Kidney epithelial cell (primary cell): ENCODE measurements around the gene KIFBP. TPM values are rescaled to one million over a fixed set of nuclear protein-coding genes. Genes with fewer than 3 reads are reported as not detected.

Experiments
- DNase-seq: peaks from one replicate; pipeline ENCODE4 v3.0.0-alpha.2; 2010; ENCODE audit warnings: low read depth
- H3K27me3 ChIP-seq: 2 replicates; pipeline ENCODE4 v1.6.0; 2011; ENCODE audit warnings: low read length; ENCODE audit not compliant: control insufficient read depth, insufficient read depth
- H3K36me3 ChIP-seq: 2 replicates; pipeline ENCODE4 v1.5.1; 2011; ENCODE audit warnings: low read length; ENCODE audit not compliant: control insufficient read depth, insufficient read depth
- H3K4me3 ChIP-seq: 2 replicates; pipeline ENCODE4 v1.5.1; 2011; ENCODE audit warnings: low read depth, mild to moderate bottlenecking, control low read depth, low read length
- CTCF ChIP-seq: IDR thresholded peaks from 2 replicates; pipeline ENCODE4 v1.5.1; 2011; ENCODE audit warnings: mild to moderate bottlenecking, moderate library complexity, low read length, control low read depth, inconsistent platforms; ENCODE audit not compliant: insufficient read depth, poor library complexity, severe bottlenecking
- total RNA-seq: library from RNA; depleted of rRNA; stranded (reverse); fragments of >200 nt; gene quantifications from 2 replicates; pipeline ENCODE4 v1.2.3, GENCODE V29; 2015

KIFBP gene
- total RNA-seq, 1 donor from 2014 or later, result 36.9 TPM

GRCh38 chr10:68992636-68993440 lies 4.2 kb downstream of the KIFBP start:
- peak; percentile 34 for DNase-seq
- TF ChIP-seq CTCF, result no peak
- Histone ChIP-seq H3K27me3 (no peaks in the 10 kb centered on the region), H3K36me3 (no peaks in the 10 kb centered on the region), H3K4me3 (no peak overlapping the region)

GRCh38 chr10:68997211-68997610 lies 8.6 kb downstream of the KIFBP start:
- Histone ChIP-seq H3K27me3 (no peaks in the 10 kb centered on the region), H3K4me3 (no peak overlapping the region), H3K36me3 (no peaks in the 10 kb centered on the region)
- no peak for TF ChIP-seq CTCF
- DNase-seq, result no peak

- no peaks in the 10 kb centered on the region for H3K27me3 ChIP-seq
- no peak for DNase-seq
- no peak overlapping the region for H3K4me3 ChIP-seq
- H3K36me3 ChIP-seq, result no peaks in the 10 kb centered on the region
- TF ChIP-seq CTCF, result peak; percentile 45
Measured at GRCh38 chr10:69004821-69005220, 16.2 kb downstream of the KIFBP start.

GRCh38 chr10:69005704-69006485 lies 17.3 kb downstream of the KIFBP start:
- H3K27me3 ChIP-seq, result no peaks in the 10 kb centered on the region
- TF ChIP-seq CTCF, result no peak
- no peaks in the 10 kb centered on the region for H3K36me3 ChIP-seq
- H3K4me3 ChIP-seq, result no peak overlapping the region
- DNase-seq, result no peak

- no peaks in the 10 kb centered on the region for H3K36me3 ChIP-seq
Measured at GRCh38 chr10:69007260-69007659, 18.7 kb downstream of the KIFBP start.

More at GRCh38 chr10:69007260-69007659, 18.7 kb downstream of the KIFBP start:
- no peak for TF ChIP-seq CTCF
- DNase-seq, result no peak
- H3K4me3 ChIP-seq, result no peak overlapping the region
- H3K27me3 ChIP-seq, result no peaks in the 10 kb centered on the region
